Keratinocyte (primary cell): ENCODE data around the gene TRA2B. TPM values are rescaled to one million over a fixed set of nuclear protein-coding genes. Genes with fewer than 3 reads are reported as not detected.

Experiments
- DNase-seq: peaks from one replicate; pipeline ENCODE4 v3.0.0-alpha.2; 2011; ENCODE audit warnings: low read depth, missing footprints, low spot score
- FAIRE-seq: peaks from 2 replicates; lab custom pipeline; 2011; peaks lifted over from hg19 to GRCh38; lab: Jason Lieb, UNC
- H2AFZ ChIP-seq: 2 replicates; pipeline ENCODE4 v1.6.0; 2012; ENCODE audit warnings: low read length, control low read depth, inconsistent platforms; ENCODE audit not compliant: control insufficient read depth
- H3K27ac ChIP-seq: 2 replicates; pipeline ENCODE4 v1.5.1; 2011; ENCODE audit warnings: low read length; ENCODE audit not compliant: control insufficient read depth, insufficient read depth
- H3K27me3 ChIP-seq: 3 replicates; pipeline ENCODE4 v1.6.0; 2011; ENCODE audit warnings: low read length; ENCODE audit not compliant: control insufficient read depth, insufficient read depth; ENCODE audit errors: extremely low read depth
- H3K36me3 ChIP-seq, 2 experiments: 2 replicates in 1 of 2; 3 replicates in 1 of 2; pipeline ENCODE4 v1.5.1; 2011; ENCODE audit warnings: low read length in 2 of 2, mild to moderate bottlenecking in 1 of 2; ENCODE audit not compliant: control insufficient read depth in 2 of 2, insufficient read depth in 2 of 2; ENCODE audit errors: extremely low read depth in 1 of 2
- H3K4me1 ChIP-seq: 3 replicates; pipeline ENCODE4 v1.5.1; 2011; ENCODE audit warnings: low read length; ENCODE audit not compliant: control insufficient read depth, insufficient read depth; ENCODE audit errors: extremely low read depth
- H3K4me2 ChIP-seq: 3 replicates; pipeline ENCODE4 v1.6.0; 2011; ENCODE audit warnings: low read depth, low read length; ENCODE audit not compliant: control insufficient read depth, insufficient read depth; ENCODE audit errors: extremely low read depth
- H3K4me3 ChIP-seq, 3 experiments: fragments of 200-600 bp in 1 of 3; sonication (generic) in 1 of 3; 2 replicates in 2 of 3; 3 replicates in 1 of 3; pipeline ENCODE4 v1.5.1; 2011 to 2016; ENCODE audit warnings: low read length in 3 of 3, mild to moderate bottlenecking in 3 of 3, control low read depth in 2 of 3, inconsistent platforms in 1 of 3, low read depth in 1 of 3, mixed read lengths in 1 of 3, mixed run types in 1 of 3, moderate library complexity in 1 of 3; ENCODE audit not compliant: control insufficient read depth in 2 of 3, insufficient read depth in 2 of 3; ENCODE audit errors: extremely low read depth in 1 of 3
- H3K79me2 ChIP-seq: 2 replicates; pipeline ENCODE4 v1.6.0; 2012; ENCODE audit warnings: low read length; ENCODE audit not compliant: control insufficient read depth, insufficient read depth
- H3K9ac ChIP-seq: 3 replicates; pipeline ENCODE4 v1.6.0; 2011; ENCODE audit warnings: low read length; ENCODE audit not compliant: control insufficient read depth, insufficient read depth; ENCODE audit errors: extremely low read depth
- H3K9me1 ChIP-seq: 3 replicates; pipeline ENCODE4 v1.6.0; 2011; ENCODE audit warnings: low read length; ENCODE audit not compliant: control insufficient read depth, insufficient read depth; ENCODE audit errors: extremely low read depth
- H3K9me3 ChIP-seq: 2 replicates; pipeline ENCODE4 v1.5.1; 2012; ENCODE audit warnings: low read depth, low read length; ENCODE audit not compliant: control insufficient read depth
- H4K20me1 ChIP-seq: 3 replicates; pipeline ENCODE4 v1.6.0; 2011; ENCODE audit warnings: low read length; ENCODE audit not compliant: control insufficient read depth, insufficient read depth; ENCODE audit errors: extremely low read depth
- CTCF ChIP-seq, 3 experiments: IDR thresholded peaks in 1 of 3; conservative IDR thresholded peaks in 1 of 3; optimal IDR thresholded peaks in 1 of 3; 2 replicates in 2 of 3; 3 replicates in 1 of 3; pipeline versions ENCODE3 to v1.5.1; 2011; ENCODE audit warnings: low read length in 3 of 3, mild to moderate bottlenecking in 3 of 3, moderate library complexity in 2 of 3, control low read depth in 1 of 3, inconsistent platforms in 1 of 3; ENCODE audit not compliant: insufficient read depth in 2 of 3; ENCODE audit errors: extremely low read depth in 1 of 3
- EZH2 ChIP-seq: IDR thresholded peaks from one replicate; pipeline ENCODE4 v1.6.1; 2012; ENCODE audit warnings: inconsistent platforms, mild to moderate bottlenecking, low read length, moderate library complexity
- dilution Hi-C: fragments of 300-500 bp; cut with MboI; formaldehyde crosslinking; loops from one replicate; pipeline ENCODE4 v1.7.0; 2020; ENCODE audit warnings: low sequenced_read_pairs; ENCODE audit not compliant: extremely low pct_ligation_motif_present
- polyA plus RNA-seq, 5 experiments: library from polyadenylated mRNA; depleted of rRNA in 3 of 5; stranded (reverse) in 3 of 5; stranded (forward) in 1 of 5; unstranded in 1 of 5; fragments of >200 nt; gene quantifications; 1 replicate in 1 of 5; 2 replicates in 3 of 5; 3 replicates in 1 of 5; pipeline versions ENCODE4 v1.2.1 to v1.2.3, GENCODE V29; 2011 to 2012; ENCODE audit warnings: missing spikeins in 2 of 5, low read depth in 1 of 5, low replicate concordance in 1 of 5

The TRA2B gene
- polyA plus RNA-seq, 1 donor (not counting 4 experiments of a cell fraction or from before 2014, with no cell fraction given) = 195 TPM

GRCh38 chr3:185949515-185949914, 11.7 kb upstream of the TRA2B start:
- H3K36me3 ChIP-seq = no peaks in the 10 kb centered on the region
- H4K20me1 ChIP-seq = no peaks in the 10 kb centered on the region
- no peak overlapping the region for H3K9ac ChIP-seq
- dilution Hi-C loops = no loop called here
- no peak for FAIRE-seq
- no peak overlapping the region for H3K4me2 ChIP-seq
- DNase-seq = no peak
- no peaks in the 10 kb centered on the region for H3K27me3 ChIP-seq
- no peaks in the 10 kb centered on the region for H3K79me2 ChIP-seq
- H3K4me3 ChIP-seq = no peak overlapping the region
- TF ChIP-seq CTCF (optimal IDR thresholded peaks at IDR 0.05 in 1 of 3, IDR thresholded peaks at IDR 0.05 in 1 of 3, conservative IDR thresholded peaks at IDR 0.05 in 1 of 3; ENCODE audit: extremely low read depth in 1 of 3, insufficient read depth in 2 of 3, low read length in 3 of 3) (no peak), EZH2 (no peak)
- no peaks in the 10 kb centered on the region for H3K9me3 ChIP-seq
- no peaks in the 10 kb centered on the region for H3K9me1 ChIP-seq
- H3K27ac ChIP-seq = no peak overlapping the region
- H3K4me1 ChIP-seq = peaks cover 9% of the 10 kb centered on the region
- H2AFZ ChIP-seq = no peak overlapping the region

- no peak overlapping the region for H3K4me3 ChIP-seq
- H4K20me1 ChIP-seq = no peaks in the 10 kb centered on the region
- peaks cover 13% of the 10 kb centered on the region for H3K4me1 ChIP-seq
- no peak for FAIRE-seq
- no peak overlapping the region for H3K4me2 ChIP-seq
- H3K36me3 ChIP-seq = no peaks in the 10 kb centered on the region
- H3K9ac ChIP-seq = no peak overlapping the region
- H3K79me2 ChIP-seq = no peaks in the 10 kb centered on the region
- H3K9me3 ChIP-seq = no peaks in the 10 kb centered on the region
- H3K9me1 ChIP-seq = no peaks in the 10 kb centered on the region
- no peak for DNase-seq
- H3K27me3 ChIP-seq = no peaks in the 10 kb centered on the region
- TF ChIP-seq CTCF (optimal IDR thresholded peaks at IDR 0.05 in 1 of 3, IDR thresholded peaks at IDR 0.05 in 1 of 3, conservative IDR thresholded peaks at IDR 0.05 in 1 of 3; ENCODE audit: extremely low read depth in 1 of 3, insufficient read depth in 2 of 3, low read length in 3 of 3) (no peak), EZH2 (no peak)
- dilution Hi-C loops = no loop called here
- H3K27ac ChIP-seq = no peak overlapping the region
- no peak overlapping the region for H2AFZ ChIP-seq
These were observed 10.5 kb upstream of the TRA2B start for GRCh38 chr3:185948292-185948691.
